HG03097 (cell line): ENCODE data around the gene C20orf144.

Experiments
- ATAC-seq: cut with Tn5 transposase; IDR thresholded peaks from one replicate; pipeline ENCODE4 v1.9.1; 2021; ENCODE audit not compliant: unreplicated experiment, low FRiP score

The C20orf144 gene

DNA sequence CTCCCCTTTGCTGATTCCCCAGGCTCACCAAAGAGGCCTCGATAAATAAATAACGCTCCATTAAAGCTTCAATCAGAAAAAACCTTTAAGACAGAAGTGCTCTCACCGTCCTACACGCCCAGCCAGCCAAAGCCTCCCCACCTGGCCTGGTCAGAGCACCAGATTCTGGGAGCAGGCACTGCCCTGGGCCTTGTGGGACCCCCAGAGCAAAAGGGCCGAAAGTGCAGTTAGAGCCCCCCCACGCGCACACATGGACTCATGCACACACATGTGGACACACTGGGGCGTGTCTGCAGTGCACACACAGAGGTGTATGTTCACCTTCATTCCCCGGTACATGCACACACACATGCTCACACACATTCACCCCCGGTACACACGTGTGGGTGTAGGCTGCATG, 14.0 kb downstream of the C20orf144 start:
- no peak for ATAC-seq

DNA sequence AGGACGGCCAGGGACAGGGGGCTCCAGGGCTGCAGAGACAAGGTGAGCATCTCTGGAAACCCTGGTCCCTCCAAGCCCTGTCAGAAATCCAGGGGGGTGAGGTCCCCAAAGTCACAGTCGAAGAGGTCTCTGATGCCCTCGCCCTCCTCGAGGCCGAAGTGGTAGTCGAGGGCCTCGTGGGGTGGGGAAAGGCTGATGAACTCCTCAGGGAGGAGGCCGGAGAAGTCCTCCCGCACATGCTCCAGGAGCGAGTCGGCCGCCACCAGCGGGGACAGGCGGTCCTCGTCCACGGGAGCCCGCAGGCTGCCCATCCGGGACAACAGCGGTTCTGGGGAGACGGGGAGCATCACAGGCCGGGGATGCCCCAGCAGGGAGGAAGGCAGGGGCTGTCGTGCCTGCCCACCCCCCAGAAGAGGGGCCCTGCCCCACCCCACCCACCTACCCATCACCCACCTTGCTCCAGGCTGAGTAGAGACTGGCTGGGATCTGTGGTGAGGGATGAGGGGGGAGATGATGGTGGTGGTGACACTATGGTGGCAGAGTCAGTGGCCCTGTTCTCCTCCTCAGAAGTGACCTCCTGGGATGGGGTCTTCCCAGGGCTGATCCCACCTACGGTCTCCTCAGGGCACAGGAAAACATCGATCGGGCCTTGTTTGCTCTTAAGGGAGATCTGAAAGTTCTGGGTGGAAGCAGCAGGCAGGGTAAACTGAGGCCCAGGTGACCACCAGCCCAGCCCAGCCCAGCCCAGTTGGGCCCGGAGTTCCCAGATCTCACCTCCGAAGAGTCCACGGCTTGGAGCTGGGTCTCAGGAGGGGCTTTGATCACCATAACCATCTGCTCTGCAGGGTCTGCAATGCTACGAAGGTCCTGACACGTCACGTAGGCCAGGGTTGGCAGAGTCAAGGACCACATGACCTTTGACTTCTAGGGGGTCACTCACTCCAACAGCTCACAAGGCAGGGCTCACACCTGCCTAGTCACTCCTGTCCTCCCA, 14.8 kb downstream of the C20orf144 start:
- ATAC-seq = no peak

DNA sequence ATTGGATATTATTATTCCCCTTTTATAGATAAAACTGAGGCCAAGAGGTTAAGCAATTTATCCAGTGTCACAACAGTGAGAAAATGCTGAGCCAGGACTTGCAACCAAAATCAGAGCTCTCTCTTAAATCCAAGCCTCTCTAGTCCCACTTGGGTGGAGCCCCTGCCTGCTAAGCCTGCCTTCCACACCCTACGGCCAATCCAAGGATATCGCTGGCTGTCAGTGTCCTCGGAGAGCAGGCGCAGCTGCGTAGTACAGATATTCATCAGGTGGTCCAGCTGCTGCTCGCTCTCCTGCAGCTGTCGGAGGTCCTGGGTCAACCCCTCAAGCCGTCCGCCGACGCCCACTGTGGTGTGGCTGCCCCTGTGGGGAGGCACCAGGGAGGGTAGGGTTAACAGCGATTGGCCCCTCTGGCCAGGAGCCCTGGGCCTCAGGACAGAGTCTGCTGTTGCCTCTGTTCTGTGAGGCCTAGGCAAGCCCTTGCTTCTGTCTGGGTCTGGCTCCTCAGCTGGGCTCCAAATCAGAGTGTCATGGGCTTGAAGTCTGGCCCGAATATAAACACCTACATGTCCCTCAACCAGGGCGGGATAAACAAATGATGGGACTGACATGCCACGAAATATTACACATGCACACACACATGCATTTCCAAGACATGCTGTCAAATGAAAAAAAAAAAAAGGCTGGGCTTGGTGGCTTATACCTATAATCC, 16.0 kb downstream of the C20orf144 start:
- ATAC-seq = no peak

DNA sequence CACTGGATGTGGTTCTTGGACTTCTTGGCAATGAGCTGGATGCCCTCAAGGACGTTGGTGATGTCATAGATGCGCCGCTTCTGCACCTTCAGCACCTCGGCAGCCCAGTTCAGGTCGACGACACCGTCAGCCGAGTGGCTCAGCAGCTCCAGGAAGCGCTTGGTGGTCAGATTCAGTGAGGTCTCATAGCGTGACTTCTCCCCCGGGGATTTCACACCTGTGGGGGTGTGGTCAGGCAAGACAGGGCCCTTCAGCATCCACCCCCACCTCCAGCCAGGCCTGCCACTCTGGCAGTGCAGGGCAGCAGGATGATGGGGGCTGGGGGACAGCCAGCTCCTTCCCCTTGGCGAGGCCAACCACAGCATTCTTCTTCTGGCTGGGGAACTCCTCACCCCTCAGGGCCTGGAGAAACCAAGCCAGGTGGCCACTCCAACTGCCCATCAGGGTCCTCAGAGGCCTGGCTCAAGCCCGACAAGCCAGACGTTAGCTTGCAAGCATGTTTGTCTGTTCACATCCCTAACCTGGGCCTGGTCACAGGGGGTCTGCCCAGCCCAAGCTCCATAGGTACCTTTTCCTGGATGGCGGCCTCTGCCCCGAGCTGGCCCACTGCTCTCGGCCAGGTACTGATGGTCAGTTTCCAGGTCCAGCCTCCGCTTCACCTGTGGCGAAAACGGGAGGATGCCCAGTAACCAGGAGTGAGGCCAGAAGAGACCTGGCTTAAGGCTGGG, 17.8 kb downstream of the C20orf144 start:
- no peak for ATAC-seq

DNA sequence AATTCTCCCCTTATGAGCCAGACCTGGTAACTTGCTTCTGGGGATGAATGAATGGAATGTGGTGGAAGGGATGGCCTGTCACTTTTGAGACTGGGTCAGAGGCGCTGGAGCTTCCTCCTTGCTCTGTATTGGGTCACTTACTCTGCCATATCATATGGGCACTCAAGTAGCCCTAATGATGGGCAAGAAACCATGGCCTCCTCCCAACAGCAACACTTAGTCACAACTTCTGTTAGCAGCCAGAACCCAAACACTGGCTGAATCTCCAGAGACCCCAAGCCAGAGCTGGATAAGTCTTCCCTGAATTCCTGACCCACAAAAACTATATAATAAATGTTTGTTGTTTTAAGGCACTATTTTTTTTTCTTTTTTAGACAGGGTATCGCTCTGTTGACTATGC, 18.6 kb downstream of the C20orf144 start:
- no peak for ATAC-seq

DNA sequence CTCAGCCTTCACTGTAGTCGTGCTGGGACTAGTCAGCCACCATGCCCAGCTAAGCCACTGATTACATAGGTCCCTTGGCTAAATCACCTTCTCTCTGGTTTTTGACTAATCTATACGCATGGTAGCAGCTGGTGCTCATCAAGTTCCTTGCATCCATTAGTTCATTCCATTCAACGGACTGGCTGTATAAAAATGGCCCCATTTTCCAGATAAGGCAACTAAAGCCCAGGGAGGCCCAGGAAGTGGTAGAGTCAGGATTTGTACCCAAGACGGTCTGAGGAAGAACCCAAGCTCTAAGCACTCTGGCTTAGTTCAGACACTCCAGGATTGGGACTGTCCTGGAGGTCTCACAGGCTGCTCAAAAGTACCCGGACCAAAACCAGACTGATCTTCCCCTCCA, 19.2 kb downstream of the C20orf144 start:
- ATAC-seq = no peak

DNA sequence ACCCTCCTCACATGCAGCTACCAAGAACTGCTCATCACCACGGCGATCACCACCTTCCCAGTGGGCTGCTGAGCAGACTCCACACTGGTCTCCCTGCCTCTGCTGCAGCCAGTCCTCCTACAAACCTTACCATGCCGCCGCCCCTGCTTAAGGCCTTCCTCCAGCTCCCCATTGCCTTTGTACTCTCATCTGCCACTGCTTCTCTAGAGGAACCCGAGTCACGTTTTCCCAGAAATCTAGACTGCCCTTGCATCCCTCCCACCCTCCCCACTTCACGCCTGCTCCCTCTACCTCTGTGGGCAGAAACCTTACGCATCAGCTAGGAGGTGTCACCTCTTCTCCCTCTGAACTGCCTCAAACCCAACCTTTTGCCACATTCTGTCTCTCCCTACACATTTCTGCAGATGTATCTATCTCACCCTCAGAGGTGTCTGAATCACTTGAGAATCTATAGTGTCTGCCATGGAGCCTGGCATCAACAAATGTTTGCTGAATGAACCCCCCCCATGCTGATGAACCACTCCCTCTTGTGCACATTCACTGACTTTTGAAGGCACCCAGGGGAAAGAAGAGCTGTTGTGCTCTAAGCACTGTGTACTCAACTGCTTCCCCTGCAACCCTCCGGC, 19.7 kb downstream of the C20orf144 start:
- ATAC-seq = no peak

DNA sequence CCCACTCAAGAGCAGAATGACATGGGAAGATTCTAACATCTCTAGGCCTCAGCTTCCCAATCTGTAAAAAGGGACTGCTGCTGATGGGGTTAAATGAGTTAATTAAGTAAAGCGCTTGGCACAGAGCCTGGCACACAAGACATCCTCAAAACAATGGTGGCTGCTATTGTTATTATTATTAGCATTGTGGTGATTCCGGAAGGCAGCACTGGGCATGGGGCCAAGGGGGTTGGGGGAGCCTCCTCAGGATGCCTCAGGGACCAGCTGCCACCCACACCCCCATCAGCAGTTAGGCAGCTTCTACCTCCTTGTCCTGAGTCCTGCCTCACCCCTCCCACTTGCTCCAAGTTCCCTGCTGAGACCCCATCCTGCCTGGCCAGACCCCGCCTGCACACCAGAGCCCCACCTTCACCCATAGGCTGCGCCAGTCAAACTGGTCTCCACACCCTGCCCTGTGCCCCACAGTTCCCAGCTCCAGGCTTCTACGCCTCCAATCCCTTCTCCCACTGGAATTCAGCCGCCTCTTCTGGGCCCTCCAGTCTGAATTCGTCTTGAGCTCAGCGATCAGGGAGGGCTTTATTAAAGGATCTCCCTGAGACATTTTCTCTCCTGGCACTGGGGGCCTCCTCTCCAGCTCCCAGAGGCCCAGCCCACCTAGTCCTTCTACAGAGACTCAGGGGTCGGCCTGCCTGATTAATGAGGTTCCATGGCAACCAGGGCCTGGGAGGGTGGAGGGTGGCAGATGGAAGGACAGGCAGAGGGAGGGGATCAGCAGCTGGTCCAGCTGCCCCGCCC, 22.6 kb downstream of the C20orf144 start:
- ATAC-seq = no peak

DNA sequence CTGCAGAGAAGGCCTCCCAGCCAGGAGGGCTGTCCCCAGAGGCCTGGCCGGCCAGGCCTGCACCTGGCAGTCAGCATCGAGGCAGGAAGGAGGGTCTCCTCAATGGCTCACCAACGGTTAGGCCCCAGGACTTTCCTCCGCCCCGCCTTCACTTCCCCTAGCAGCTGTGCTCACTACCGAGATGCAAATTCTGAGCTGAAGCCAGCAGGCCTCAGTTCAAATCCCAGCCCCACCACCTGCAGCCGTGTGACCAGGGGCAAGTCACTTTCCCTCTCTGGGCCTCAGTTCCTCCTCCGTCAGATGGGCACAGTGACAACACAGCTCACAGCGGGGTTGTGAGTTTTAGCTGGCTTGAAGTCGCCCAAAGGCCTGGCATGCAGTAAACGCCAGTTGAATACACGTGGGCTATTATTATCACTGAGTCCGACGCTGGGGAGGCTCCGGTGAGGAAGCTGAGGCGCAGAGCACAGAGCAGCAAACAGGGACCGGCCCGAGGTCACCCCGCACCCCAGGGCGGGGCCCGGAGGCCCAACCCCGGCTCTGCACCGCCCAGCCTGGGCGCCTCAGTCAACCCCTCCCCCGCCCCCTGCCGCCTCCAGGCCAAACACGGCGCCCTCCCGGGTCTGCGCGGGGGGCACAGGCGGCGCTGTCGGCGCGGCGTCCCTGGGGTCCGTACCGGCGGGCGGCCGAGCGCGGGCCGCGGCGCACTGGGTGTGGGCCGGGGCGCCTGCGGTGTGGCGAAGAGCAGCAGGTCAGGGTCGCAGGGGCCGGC, 23.4 kb downstream of the C20orf144 start:
- ATAC-seq = peak; percentile 29

DNA sequence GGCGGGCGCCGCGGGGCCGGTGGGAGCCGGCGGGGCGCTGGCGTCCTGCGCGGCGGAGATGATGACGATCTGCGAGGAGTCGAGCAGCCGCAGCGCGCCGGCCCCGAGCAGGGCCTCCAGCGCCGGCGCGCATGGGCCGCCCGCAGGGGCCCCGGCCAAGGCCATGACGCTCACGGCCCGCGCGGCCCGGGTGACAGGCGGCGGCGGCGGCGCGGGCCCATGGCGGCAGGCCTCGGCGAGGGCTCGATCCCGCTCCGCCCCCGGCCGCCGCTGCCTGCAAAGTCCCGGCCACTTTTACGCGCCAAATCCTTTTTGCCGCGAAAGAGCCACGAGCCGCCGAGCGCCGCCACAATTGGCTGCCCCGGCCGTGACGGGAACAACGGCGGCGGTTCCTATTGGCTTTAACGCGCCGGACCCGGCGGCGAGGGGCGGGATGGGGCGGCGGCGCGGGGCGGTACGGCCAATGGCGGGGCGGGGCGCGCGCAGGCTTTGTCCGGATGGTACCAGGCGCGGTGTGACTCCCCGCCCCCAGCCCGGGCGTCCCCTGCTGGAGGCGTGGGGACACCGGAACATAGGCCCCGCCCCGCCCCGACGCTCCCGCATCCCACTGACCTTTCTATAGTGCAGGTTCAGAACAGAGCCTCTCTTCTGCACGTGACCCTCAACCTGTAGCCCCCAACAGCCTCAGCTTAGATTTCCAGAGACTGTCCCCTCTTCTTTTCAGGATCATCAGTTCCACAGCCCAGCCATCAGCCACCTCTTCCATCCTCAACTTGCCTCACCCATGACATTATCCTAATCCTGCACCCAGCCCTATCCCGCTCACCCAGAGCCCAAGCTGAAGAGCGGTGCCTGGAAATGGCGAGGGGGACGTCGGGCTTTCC, 24.2 kb downstream of the C20orf144 start, which contains the start of gene E2F1:
TSS of gene E2F1 (minus strand) at position 286 of the 884 bp plus-strand sequence. CDS start at position 165, 121 bp downstream.
- peak; percentile 73 for ATAC-seq

DNA sequence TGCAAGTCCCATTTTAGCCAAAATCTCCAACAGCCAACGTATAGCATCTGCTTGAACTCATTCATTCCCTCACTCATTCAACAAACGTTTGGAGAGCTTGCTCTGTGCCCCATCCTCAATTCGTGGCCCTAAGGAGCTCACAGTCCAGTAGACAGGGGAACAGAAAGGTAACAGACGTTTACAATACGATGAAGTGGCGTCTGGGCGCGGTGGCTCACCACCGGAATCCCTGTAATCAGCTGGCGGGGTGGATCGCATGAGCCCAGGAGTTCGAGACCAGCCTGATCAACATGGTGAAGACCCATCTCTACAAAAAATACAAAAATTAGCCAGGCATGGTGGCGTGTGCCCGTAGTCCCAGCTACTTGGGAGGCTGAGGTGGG, 24.8 kb downstream of the C20orf144 start:
- ATAC-seq = no peak

DNA sequence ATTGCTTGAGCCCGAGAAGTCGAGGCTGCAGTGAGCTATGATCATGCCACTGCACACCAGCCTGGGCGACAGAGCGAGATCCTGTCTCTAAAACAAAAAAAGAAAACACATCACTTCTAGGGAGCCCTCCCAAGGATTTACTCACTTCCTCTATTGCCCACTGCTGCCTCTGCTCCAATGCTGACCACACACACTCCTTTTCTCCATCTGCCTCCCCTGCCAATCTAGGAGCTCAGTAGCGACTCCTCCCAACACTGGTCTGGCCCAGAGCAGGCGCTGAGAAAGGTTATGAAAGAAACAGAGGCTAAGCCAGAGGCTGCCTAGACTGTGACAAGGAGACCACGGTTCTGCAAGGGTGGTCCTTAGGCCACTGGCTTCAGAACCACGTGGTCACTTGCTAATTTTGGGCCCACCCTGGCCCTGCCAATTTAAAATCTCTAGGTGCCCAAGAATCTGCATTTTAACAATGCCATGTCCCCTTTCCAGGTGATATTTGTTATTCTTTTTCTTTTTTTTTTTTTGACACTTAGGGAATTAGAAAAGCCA, 25.3 kb downstream of the C20orf144 start:
- ATAC-seq = no peak

DNA sequence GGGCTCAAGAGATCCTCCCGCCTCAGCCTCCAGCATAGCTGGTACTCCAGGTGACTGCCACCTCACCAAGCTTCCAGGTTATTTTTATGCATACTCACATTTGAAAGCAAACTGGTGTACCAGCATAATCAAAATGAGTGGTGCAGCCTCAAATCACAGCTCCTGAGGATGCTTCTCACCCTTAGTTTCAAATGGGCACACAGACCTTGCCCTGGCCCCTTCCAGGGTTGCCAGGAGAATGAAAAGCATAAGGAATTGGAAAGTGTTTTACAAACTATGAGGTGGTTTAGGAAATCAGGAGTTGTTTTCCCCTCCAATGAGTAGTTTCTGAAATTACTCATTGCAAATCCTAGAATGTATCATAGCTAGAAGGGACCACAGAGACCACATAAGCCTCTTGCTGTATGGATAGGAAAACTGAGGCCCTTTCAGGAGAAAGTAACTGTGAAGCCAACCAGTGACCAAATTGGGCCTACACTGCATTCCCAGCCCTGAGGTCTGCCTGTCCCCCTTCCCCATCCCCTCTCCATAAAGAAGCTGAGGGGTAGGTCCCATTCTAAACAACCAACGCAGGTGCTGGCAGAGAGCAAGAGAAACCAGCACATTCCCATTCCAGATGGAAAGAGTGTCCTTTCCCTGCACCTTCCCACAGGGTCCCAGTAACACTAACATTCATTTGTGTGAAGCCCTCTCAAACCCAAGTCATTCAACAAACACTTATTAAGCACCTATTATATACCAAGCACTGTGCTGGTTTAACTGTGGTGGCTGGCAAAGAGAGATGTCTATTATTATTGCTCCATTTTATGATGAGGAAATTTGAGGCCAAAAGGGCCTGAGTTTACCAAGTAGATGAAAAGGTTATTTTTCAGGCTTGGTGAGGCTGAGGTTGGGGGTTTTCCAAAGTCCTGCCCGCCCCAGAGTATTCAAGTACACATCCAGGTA, 26.1 kb downstream of the C20orf144 start:
- no peak for ATAC-seq

DNA sequence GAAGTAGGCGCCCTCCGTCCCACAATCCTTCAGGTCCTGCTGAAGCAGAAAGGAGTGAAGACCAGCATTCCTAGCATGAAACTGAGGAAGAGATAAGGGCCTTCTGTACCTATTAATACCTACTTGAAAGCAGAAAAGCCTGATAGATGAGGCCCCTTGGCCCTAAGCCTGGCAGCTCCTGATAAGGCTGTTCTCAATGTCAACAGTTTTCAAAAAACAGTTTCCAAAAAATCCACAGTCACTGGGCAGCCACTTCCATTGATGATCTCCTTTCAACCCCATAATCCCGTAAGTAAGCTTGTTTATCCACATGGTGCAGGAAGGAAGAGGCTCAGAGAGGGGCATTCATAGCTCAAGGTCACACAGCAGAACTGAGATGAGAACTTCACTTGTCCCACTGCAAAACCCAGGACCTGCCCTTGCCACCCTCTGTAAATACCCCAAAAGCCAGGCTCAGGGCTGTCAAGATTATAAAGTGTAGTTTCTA, 26.9 kb downstream of the C20orf144 start:
- ATAC-seq = no peak

DNA sequence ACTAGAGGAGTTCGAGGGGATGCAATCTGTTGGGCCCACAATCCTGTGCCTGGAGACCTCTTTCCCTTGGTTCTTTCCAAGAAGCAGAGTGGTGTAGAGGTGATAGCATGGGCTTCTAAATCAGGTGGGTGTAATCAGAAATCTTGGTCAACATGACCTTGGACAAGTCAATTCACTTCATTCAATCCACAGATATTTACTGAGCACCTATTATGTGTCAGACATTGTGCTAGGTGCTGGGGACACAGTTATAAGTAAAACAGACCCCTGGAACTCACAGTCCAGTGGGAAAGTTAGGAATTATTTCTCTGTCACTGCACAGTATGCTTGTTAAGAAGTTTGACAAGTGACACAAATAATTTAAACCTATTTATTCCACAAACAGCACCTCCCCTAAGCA, 27.4 kb downstream of the C20orf144 start:
- no peak for ATAC-seq

DNA sequence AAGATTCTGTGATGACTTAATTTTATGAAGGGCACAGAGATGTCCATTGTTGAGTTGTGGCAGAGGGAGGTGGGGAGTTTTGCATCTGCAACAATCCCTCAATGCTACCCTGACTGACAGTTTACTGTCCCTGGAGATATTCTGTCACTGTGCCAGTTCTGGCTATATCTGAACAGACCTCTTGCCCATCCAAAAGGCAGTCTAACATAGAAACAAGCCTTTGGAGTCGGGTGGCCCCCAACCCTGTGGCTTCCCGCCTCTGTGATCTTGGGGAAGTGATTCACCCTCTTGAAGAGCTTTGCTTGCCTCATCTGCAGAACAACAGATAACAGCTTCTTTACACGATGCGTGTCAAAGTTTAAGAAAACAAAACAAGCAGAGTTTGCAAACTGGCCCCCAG, 27.8 kb downstream of the C20orf144 start:
- ATAC-seq = no peak
